H9 (cell line): ENCODE data around the gene CCDC9B. TPM values are rescaled to one million over a fixed set of nuclear protein-coding genes. Genes with fewer than 3 reads are reported as not detected.

Source experiments
- DNase-seq: peaks from one replicate; pipeline ENCODE4 v3.0.0-alpha.2; 2017
- H2AFZ ChIP-seq: one replicate; pipeline ENCODE4 v1.6.1; 2013; ENCODE audit warnings: mild to moderate bottlenecking, low read length, control low read depth, moderate library complexity
- H2AK5ac ChIP-seq: 2 replicates; pipeline ENCODE4 v1.6.1; 2013; ENCODE audit warnings: low read length, control low read depth, mixed read lengths; ENCODE audit not compliant: insufficient read length
- H2BK120ac ChIP-seq: one replicate; pipeline ENCODE4 v1.6.1; 2013; ENCODE audit warnings: low read depth, mild to moderate bottlenecking, low read length, control low read depth, inconsistent platforms; ENCODE audit not compliant: poor library complexity, severe bottlenecking
- H2BK12ac ChIP-seq: 2 replicates; pipeline ENCODE4 v1.6.1; 2013; ENCODE audit warnings: low read length, control low read depth, mixed read lengths, low read depth; ENCODE audit not compliant: insufficient read length
- H2BK15ac ChIP-seq: 2 replicates; pipeline ENCODE4 v1.6.1; 2013; ENCODE audit warnings: low read depth, low read length, control low read depth
- H2BK20ac ChIP-seq: one replicate; pipeline ENCODE4 v1.6.1; 2013; ENCODE audit warnings: low read depth, mild to moderate bottlenecking, low read length, control low read depth, inconsistent platforms; ENCODE audit not compliant: poor library complexity, severe bottlenecking
- H2BK5ac ChIP-seq: 2 replicates; pipeline ENCODE4 v1.6.1; 2013; ENCODE audit warnings: low read length, control low read depth, mixed read lengths; ENCODE audit not compliant: insufficient read length
- H3K14ac ChIP-seq: 2 replicates; pipeline ENCODE4 v1.6.1; 2013; ENCODE audit warnings: low read length, control low read depth; ENCODE audit not compliant: insufficient read depth
- H3K18ac ChIP-seq: 2 replicates; pipeline ENCODE4 v1.6.1; 2013; ENCODE audit warnings: low read depth, mild to moderate bottlenecking, mixed read lengths, low read length, control low read depth; ENCODE audit not compliant: insufficient read length
- H3K23ac ChIP-seq: 2 replicates; pipeline ENCODE4 v1.6.1; 2013; ENCODE audit warnings: low read length, control low read depth, mixed read lengths, low read depth; ENCODE audit not compliant: insufficient read length
- H3K23me2 ChIP-seq: 2 replicates; pipeline ENCODE4 v1.6.1; 2013; ENCODE audit warnings: low read depth, mild to moderate bottlenecking, mixed read lengths, low read length, control low read depth; ENCODE audit not compliant: insufficient read length, poor library complexity, severe bottlenecking
- H3K27ac ChIP-seq: 2 replicates; pipeline ENCODE4 v1.5.1; 2013; ENCODE audit warnings: low read length, control low read depth, mixed read lengths, low read depth; ENCODE audit not compliant: insufficient read length
- H3K27me3 ChIP-seq: 2 replicates; pipeline ENCODE4 v1.6.1; 2013; ENCODE audit warnings: low read length, control low read depth, inconsistent platforms; ENCODE audit not compliant: insufficient read depth
- H3K4ac ChIP-seq: 2 replicates; pipeline ENCODE4 v1.6.1; 2013; ENCODE audit warnings: low read depth, mild to moderate bottlenecking, control low read depth, inconsistent platforms, low read length, moderate library complexity
- H3K4me1 ChIP-seq: 2 replicates; pipeline ENCODE4 v1.6.1; 2013; ENCODE audit warnings: low read length, control low read depth, inconsistent platforms; ENCODE audit not compliant: insufficient read depth
- H3K4me2 ChIP-seq: 2 replicates; pipeline ENCODE4 v1.6.1; 2013; ENCODE audit warnings: low read length, control low read depth, mixed read lengths; ENCODE audit not compliant: insufficient read length, insufficient read depth
- H3K56ac ChIP-seq: 2 replicates; pipeline ENCODE4 v1.6.1; 2013; ENCODE audit warnings: low read depth, mild to moderate bottlenecking, mixed read lengths, low read length, control low read depth; ENCODE audit not compliant: insufficient read length
- H3K79me1 ChIP-seq: 2 replicates; pipeline ENCODE4 v1.6.1; 2013; ENCODE audit warnings: low read depth, mild to moderate bottlenecking, moderate library complexity, low read length, control low read depth, inconsistent platforms; ENCODE audit not compliant: insufficient read depth, poor library complexity, severe bottlenecking
- H3K79me2 ChIP-seq: 2 replicates; pipeline ENCODE4 v1.6.1; 2013; ENCODE audit warnings: low read length, control low read depth, inconsistent platforms; ENCODE audit not compliant: insufficient read depth
- H3K9ac ChIP-seq: 2 replicates; pipeline ENCODE4 v1.6.1; 2013; ENCODE audit warnings: low read length, control low read depth, mixed read lengths; ENCODE audit not compliant: insufficient read length; ENCODE audit errors: extremely low read depth
- H3K9me3 ChIP-seq: one replicate; pipeline ENCODE4 v1.6.1; 2013; ENCODE audit warnings: low read depth, low read length, inconsistent platforms; ENCODE audit not compliant: control insufficient read depth
- H3T11ph ChIP-seq: one replicate; pipeline ENCODE4 v1.6.1; 2013; ENCODE audit warnings: mild to moderate bottlenecking, low read length, control low read depth, inconsistent platforms
- H4K20me1 ChIP-seq: one replicate; pipeline ENCODE4 v1.6.1; 2013; ENCODE audit not compliant: control insufficient read depth, insufficient read length, insufficient read depth
- H4K5ac ChIP-seq: 2 replicates; pipeline ENCODE4 v1.6.1; 2013; ENCODE audit warnings: low read depth, mild to moderate bottlenecking, mixed read lengths, low read length, control low read depth; ENCODE audit not compliant: insufficient read length
- H4K8ac ChIP-seq: replicated peaks from 2 replicates; pipeline ENCODE4 v1.6.1; 2013; ENCODE audit warnings: low read length, control low read depth, mixed read lengths, low read depth; ENCODE audit not compliant: insufficient read length
- H4K91ac ChIP-seq: 2 replicates; pipeline ENCODE4 v1.6.1; 2013; ENCODE audit warnings: low read depth, mild to moderate bottlenecking, moderate library complexity, mixed read lengths, low read length, control low read depth; ENCODE audit not compliant: insufficient read length
- H3K27ac Mint-ChIP-seq, 3 experiments: 2 replicates in 2 of 3; 3 replicates in 1 of 3; pipeline ENCODE4 v1.8.0; 2020 to 2021; ENCODE audit warnings: mixed read lengths in 3 of 3, mild to moderate bottlenecking in 1 of 3, moderate library complexity in 1 of 3
- H3K27me3 Mint-ChIP-seq: 2 replicates; pipeline ENCODE4 v1.8.0; 2021; ENCODE audit warnings: low read depth, mild to moderate bottlenecking, moderate library complexity, mixed read lengths
- H3K36me3 Mint-ChIP-seq, 3 experiments: 2 replicates in 2 of 3; 3 replicates in 1 of 3; pipeline ENCODE4 v1.8.0; 2020 to 2021; ENCODE audit warnings: low read depth in 3 of 3, mixed read lengths in 3 of 3; ENCODE audit not compliant: insufficient read depth in 1 of 3
- H3K4me1 Mint-ChIP-seq, 2 experiments: 2 replicates each; pipeline ENCODE4 v1.8.0; 2020; ENCODE audit warnings: mixed read lengths in 2 of 2
- H3K4me3 Mint-ChIP-seq, 2 experiments: 2 replicates in 1 of 2; 3 replicates in 1 of 2; pipeline ENCODE4 v1.8.0; 2020 to 2021; ENCODE audit warnings: mild to moderate bottlenecking in 2 of 2, mixed read lengths in 2 of 2, moderate library complexity in 1 of 2
- H3K9me3 Mint-ChIP-seq, 2 experiments: 2 replicates in 1 of 2; 3 replicates in 1 of 2; pipeline ENCODE4 v1.8.0; 2020; ENCODE audit warnings: mild to moderate bottlenecking in 2 of 2, mixed read lengths in 2 of 2, moderate library complexity in 1 of 2
- WGBS: extraction: QIAGEN DNeasy Blood & Tissue Kit; methylation state at CpG from one replicate; pipeline ENCODE4 v1.1.7; 2013; ENCODE audit warnings: missing lambda C conversion rate, low lambda C conversion rate, mixed read lengths; ENCODE audit not compliant: insufficient read length; ENCODE audit errors: extremely low coverage; 5-methylcytosine and 5-hydroxymethylcytosine counted together
- total RNA-seq: library from RNA; stranded (reverse); gene quantifications from 2 replicates; pipeline ENCODE4 v1.2.1, GENCODE V29; 2021
- TF ChIP-seq, protein P1 (sequence below): fragments of 200-600 bp; sonication (generic); conservative IDR thresholded peaks from 3 replicates; pipeline ENCODE4 v1.8.0; 2021; ENCODE audit warnings: antibody characterized with exemption, mild to moderate bottlenecking

CCDC9B gene
- total RNA-seq, 1 experiment from 2014 or later = 0.48 TPM

DNA sequence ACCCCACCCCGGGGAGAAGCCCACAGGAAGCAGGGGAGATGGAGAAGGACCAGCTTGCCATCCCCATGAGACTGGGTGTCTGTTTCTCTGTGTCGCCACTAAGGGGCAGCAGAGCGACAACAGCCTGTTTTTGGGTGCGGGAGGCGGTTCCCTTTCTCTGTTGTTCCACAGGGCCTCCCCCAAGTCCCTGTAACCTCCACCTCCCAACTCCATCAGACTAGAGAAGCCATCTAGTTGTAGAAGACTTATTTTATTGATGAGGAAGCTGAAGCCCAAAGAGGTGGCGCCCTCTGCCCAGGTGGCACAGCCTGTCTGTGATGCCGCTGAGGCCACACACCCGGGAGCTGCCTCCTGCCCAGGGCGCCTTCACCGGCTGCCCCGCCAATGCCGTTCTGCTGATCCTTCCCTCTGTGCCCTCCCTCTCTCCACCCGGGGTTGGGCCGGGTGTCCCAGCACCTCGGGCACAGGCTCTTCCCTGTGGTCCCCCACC is 3.9 kb upstream of the CCDC9B start:
- Histone ChIP-seq H3K56ac (no peak overlapping the region), H4K91ac (no peak overlapping the region), H2BK15ac (no peak overlapping the region), H4K5ac (no peak overlapping the region), H3K9ac (no peak overlapping the region), H3K9me3 (no peaks in the 10 kb centered on the region), H4K20me1 (no peaks in the 10 kb centered on the region), H3K4me2 (no peak overlapping the region), H3T11ph (no peak overlapping the region), H3K18ac (no peak overlapping the region), H2BK5ac (no peak overlapping the region), H2BK120ac (no peak overlapping the region), H3K14ac (no peak overlapping the region), H2BK20ac (no peak overlapping the region), H3K23me2 (no peaks in the 10 kb centered on the region), H3K27me3 (no peaks in the 10 kb centered on the region), H3K23ac (no peak overlapping the region), H3K79me2 (no peaks in the 10 kb centered on the region), H3K4me1 (no peaks in the 10 kb centered on the region), H3K4ac (no peak overlapping the region), H2AK5ac (no peak overlapping the region), H3K27ac (no peak overlapping the region), H2BK12ac (no peak overlapping the region), H4K8ac (no peak overlapping the region), H2AFZ (no peak overlapping the region), H3K79me1 (no peaks in the 10 kb centered on the region)
- Mint-ChIP-seq H3K27ac (no peak overlapping the region), H3K27me3 (peaks cover 8% of the 10 kb centered on the region), H3K4me1 (peaks cover 14 to 31% of the 10 kb centered on the region in 2 experiments), H3K4me3 (peak overlapping the region in 1 of 2 experiments; percentile 20; a peak in 1 of 5 replicates), H3K9me3 (no peaks in the 10 kb centered on the region), H3K36me3 (no peaks in the 10 kb centered on the region)
- WGBS = no CpG with 5 or more reads among the region's 15 CpGs
- peak; percentile 77 for DNase-seq
- TF ChIP-seq, protein P1, sequence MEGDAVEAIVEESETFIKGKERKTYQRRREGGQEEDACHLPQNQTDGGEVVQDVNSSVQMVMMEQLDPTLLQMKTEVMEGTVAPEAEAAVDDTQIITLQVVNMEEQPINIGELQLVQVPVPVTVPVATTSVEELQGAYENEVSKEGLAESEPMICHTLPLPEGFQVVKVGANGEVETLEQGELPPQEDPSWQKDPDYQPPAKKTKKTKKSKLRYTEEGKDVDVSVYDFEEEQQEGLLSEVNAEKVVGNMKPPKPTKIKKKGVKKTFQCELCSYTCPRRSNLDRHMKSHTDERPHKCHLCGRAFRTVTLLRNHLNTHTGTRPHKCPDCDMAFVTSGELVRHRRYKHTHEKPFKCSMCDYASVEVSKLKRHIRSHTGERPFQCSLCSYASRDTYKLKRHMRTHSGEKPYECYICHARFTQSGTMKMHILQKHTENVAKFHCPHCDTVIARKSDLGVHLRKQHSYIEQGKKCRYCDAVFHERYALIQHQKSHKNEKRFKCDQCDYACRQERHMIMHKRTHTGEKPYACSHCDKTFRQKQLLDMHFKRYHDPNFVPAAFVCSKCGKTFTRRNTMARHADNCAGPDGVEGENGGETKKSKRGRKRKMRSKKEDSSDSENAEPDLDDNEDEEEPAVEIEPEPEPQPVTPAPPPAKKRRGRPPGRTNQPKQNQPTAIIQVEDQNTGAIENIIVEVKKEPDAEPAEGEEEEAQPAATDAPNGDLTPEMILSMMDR = peak; percentile 82
